ENCODE measurements around the gene BCAR3.

Gene BCAR3

GRCh38 chr1:93681101-93681988 lies at the start of gene BCAR3:
TSS of gene BCAR3 (minus strand) at chr1:93681837. CDS start at chr1:93674930, 6,907 bp downstream.
- DNase-seq (ENCODE audit: low read depth): no peak

DNA sequence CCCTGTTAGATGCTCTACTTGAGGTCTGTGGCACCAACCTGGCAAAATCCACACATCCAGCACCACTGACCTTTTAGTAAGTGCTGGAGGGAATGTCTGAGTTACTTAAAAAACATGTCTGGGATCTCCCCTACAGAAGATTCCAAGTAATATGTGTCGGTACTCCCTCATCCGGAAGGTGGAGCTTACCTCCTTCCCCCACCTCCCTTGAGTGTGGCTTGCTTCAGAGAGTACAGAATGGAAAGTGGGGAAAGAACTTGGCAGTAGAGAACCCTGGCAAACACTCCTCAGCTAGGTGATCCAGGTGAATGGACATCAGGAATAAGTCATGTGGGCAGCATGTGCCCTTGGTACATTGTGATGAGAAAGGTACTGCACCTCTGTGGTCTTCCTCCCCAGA lies 49.0 kb upstream of the BCAR3 start:
- DNase-seq (ENCODE audit: low read depth): no peak

DNA sequence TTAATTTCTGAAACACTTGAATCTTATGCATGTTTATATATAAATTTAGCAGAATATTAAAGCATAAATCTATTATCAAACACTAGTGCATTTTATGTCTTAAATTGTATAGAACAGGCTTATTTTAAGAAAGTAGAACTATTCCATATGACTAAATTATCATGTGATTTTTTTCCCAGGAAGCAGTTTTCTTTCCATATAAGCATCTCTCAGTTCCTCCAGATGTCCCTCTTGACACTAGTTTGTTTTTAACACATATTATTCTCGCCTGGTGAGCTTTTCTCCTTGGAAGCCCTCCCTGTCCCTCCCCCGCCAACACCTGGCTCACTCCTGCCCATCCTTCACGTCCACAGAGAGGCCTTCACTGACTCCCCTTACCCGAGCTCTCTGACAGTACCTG lies 48.3 kb upstream of the BCAR3 start:
- no peak for DNase-seq (ENCODE audit: low read depth)

DNA sequence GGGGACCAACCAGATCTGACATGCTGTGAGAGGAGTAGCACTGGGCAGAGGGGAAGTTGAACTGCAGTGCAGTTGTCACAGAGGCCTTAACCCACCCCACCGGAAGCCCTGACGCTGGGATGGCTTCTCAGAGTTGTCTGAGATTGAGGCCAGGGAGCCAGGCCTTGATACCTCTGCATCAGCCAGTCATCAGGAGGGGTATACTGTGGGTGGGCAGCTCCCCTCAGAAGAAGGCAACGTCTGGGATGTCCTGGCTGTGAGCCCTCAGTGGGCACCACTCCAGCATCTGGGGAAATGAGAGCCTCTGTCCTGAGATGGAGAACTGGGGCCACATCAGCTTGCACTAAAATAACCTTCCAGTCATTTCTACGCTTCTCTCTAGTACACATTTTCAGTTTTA lies 47.9 kb upstream of the BCAR3 start:
- no peak for DNase-seq (ENCODE audit: low read depth)

GRCh38 chr1:93728480-93729131 lies 47.0 kb upstream of the BCAR3 start:
- DNase-seq (ENCODE audit: low read depth): no peak

DNA sequence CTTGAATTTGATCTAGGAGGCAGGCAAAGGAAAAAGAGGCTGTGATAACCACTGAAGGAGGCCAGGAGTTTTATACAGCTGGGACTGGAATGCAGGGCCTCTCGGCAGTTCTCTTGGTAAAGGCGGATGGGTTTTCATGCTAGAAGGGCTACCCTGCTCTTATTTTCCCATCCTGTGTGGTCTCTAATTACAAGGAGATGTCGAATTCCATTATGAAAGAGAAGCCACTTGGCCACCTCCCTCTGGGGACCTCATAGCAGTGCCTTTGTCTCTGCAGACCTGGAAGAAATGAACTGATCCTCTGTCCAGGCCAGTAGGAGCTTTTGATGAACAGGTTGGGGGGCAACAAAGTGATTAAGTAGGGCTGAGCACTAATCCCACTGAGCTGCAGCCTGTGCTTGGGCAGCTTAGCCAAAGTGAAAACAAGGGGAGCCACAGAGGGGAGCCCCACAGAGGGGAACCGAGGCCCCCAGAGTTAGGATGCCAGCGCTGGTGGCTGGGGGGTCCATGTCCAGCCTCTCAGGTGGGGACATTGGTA lies 42.2 kb upstream of the BCAR3 start:
- no peak for DNase-seq (ENCODE audit: low read depth)

DNA sequence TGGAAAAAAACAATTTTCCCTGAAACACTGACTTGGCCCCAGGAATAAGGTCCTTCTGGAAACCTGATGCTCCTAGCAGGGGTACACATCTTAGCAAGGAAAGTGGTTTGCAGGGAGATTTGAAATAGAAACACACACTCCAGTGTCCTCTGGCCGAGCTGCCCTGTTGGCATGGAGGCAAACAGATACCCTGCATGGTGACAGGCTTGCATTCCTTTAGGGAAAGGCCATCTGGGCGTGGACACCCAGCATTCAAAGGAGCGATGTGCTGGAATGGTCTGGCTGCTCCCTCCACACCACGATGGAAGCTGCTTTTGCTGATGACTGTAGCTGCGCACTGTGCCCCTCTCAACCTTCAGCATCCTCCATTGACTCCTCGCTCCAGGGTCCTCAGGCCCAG lies 41.5 kb upstream of the BCAR3 start:
- DNase-seq (ENCODE audit: low read depth): no peak

DNA sequence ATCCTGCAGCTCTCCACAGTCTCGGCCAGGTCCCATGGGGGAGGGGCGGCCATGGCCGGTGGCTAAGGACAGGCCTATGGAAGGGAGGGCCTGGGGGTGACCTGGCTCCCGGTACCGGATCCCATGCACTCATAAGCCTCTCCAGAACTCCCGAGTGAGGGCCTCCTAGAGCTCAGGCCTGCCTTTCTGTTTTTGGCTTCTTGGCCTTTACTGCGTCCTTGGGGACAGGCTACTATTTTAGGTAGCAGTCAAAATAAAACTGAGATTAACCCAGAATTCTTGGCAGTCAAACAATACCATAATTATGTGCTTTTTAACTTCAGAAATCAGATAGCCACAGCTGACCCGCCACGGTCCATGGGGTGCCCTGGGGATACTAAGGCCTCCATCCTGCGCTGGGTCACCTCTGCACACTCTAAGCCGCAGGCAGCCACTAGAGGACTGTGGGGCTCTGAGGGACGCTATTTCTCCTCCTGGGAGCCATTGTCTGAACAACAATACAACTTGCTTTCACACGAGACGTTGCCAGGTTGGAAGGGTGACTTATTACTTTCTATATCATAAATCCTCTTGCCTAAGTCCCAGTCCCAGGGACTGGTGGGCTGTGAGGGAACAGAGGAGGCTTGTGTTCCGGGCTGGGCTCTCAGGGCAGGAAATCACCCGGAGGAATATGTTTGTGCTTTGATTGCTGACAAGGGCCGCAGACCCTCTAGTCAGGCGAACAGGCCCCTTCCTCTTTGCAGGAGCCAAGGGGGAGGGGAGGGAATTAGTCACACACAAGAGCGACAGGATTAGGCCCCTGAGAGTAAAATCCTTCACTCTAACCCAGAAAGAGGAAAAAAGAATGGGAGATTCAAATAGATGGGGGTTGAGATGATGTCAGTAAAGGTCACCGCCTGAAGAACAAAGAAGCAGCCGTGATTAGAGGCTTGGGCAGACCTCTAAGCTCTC lies 40.7 kb upstream of the BCAR3 start:
- no peak for DNase-seq (ENCODE audit: low read depth)

- DNase-seq (ENCODE audit: low read depth): no peak
Measured at GRCh38 chr1:93720956-93721626, 39.5 kb upstream of the BCAR3 start.

DNA sequence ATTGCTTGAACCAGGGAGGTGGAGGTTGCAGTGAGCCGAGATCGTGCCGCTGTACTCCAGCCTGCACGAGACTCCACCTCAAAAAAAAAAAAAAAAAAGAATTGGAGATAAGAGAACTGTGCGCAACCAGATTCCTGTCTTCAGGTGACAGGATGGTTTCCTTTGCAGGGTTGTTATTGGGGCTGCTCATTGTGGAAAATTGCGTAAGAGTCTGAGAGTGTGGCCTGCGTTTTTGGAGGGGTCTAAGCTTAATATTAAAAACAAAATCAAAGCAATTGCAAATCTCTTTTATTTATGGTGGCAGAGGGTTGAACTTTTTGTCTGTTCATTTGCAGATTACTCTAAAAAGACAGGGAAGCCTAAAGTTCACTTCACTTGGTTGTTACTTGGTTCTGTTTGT lies 36.0 kb upstream of the BCAR3 start:
- no peak for DNase-seq (ENCODE audit: low read depth)

DNA sequence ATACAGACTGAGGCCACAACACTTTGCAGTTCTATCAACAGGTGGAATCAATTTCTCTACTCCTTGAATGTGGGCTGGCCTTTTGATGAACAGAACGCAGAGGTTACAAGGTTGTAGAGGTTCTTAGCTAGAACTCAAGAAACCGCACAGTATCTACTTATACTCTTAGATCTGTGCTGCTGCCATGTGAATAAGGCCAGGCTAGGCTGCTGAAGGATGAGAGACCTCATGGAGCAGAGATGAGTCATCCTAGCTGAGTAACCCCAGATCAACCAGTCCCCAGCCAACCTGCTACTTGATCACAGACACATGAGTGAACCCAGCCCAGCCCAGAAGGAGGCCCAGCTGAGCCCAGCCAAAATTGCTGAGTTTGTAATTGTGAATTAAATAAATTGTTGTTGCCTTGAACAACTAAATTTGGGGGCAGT lies 35.3 kb upstream of the BCAR3 start:
- no peak for DNase-seq (ENCODE audit: low read depth)

DNA sequence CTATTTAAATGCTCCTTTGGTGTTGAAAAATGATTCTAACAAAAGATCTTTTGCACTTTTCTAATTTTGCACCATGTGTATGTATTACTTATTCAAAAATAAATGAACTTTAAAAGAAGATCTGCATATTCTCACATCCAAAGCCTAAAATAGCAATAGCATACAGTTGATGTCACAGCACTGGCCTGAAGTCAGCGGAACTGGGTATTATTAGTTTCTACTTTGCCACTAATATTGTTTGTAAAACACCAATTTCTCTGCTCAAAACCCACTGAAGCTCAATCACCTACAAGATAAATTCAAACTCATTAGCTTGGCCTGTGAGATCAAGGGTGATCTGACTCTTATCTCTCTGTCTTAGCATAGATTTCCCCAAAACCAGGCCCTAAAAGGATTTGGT lies 34.5 kb upstream of the BCAR3 start:
- DNase-seq (ENCODE audit: low read depth): no peak

DNA sequence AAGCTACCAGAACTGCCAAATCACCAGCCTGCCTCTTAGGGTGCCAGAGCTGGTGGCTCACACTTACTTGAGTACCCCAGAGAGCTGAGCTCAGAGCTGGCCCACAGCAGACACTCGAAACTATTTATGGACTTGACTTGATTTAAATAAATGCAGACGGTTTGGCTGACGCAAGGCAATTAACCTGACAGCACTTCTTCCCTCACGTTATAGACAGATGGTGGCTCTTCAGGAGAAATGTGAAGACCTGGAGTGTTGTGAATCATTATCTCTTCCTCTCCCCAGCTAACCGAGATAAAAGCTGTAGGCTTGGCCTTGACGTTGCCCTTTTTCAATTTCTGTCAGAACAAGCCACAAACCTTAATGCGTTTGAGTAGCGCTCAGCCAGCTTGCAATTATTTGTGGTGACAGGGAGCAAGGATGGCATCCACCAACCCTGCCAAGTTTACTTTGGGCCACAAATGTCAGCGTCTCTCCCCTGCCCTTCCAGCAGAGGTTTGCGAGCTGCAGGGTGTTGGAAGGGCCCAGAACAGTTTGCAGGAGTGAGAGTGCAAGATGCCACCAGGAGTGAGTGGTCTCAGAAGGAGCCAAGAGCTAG lies 34.0 kb upstream of the BCAR3 start:
- DNase-seq (ENCODE audit: low read depth): no peak

GRCh38 chr1:93714356-93714755 lies 32.7 kb upstream of the BCAR3 start:
- DNase-seq (ENCODE audit: low read depth): no peak

DNA sequence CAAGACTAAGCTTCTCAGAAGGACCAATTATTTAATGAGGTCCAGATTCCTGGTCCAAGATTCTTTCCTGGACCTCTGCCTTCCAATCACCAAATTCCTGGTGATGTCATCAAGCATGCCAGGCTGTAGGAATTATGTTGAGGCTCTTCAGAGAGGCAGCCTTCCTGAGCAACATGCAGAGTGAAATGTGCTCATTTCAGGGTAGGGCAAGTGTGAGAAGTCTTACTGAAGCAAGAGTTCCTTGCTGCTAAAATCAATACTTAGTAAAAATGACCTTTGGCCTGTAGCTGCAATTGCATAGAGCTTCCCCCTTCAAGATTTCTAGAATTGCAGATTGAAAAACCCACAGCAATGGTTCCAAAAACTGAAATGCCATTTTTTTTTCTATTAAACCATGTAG lies 31.7 kb upstream of the BCAR3 start:
- no peak for DNase-seq (ENCODE audit: low read depth)

- DNase-seq (ENCODE audit: low read depth): no peak
Measured at GRCh38 chr1:93712741-93713140, 31.1 kb upstream of the BCAR3 start.

- DNase-seq (ENCODE audit: low read depth): no peak
Measured at GRCh38 chr1:93710499-93711453, 29.1 kb upstream of the BCAR3 start.

- DNase-seq (ENCODE audit: low read depth): no peak
Measured at GRCh38 chr1:93708734-93709481, 27.3 kb upstream of the BCAR3 start.

- no peak for DNase-seq (ENCODE audit: low read depth)
Measured at GRCh38 chr1:93707956-93708355, 26.3 kb upstream of the BCAR3 start.
